ENCODE measurements around the gene APOL2. TPM values are rescaled to one million over a fixed set of nuclear protein-coding genes. Genes with fewer than 3 reads are reported as not detected.
"Not testable (repeated sequence)": the region's sequence is repeated elsewhere in the genome, so short reads cannot be mapped to it uniquely, and the experiment has no call there.

APOL2 gene
- total and polyA plus RNA-seq, 10 of the 15 experiments (the other 5 are each of a cell fraction or from before 2014, with no cell fraction given) = 4.4 to 39.9 (median 25.0) TPM

DNA sequence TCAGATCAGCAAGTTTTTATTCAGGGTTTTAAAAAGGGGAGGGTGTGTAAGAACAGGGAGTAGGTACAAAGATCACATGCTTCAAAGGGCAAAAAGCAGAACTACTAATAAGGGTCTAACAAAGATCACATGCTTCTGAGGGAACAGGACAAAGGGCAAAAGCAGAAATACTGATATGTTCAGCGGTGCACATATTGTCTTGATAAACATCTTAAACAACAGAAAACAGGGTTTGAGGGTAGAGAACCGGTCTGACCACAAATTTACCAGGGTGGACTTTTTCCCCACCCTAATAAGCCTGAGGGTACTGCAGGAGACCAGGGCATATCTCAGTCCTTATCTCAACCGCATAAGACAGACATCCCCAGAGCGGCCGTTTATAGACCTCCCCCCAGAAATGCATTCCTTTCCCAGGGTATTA lies 29.8 kb downstream of the APOL2 start:
- H3K79me2 ChIP-seq (ENCODE audit: control insufficient read depth, insufficient read depth, low read length); intact Hi-C loops (cut with micrococcal nuclease; ENCODE audit: unreplicated experiment); DNase-seq (ENCODE audit: low read depth, low spot score); H2AFZ ChIP-seq (ENCODE audit: control insufficient read depth, low read depth, low read length); H3K36me3 ChIP-seq (ENCODE audit: control insufficient read depth in 2 of 2, insufficient read depth in 2 of 2, low read length in 1 of 2); FAIRE-seq; BruUV-seq (replicated peaks); H3K4me2 ChIP-seq (ENCODE audit: control insufficient read depth, insufficient read depth); SMC1A ChIA-PET (ENCODE audit: uncharacterized antibody, unreplicated experiment); in situ Hi-C loops (cut with MboI); H3K4me1 ChIP-seq (ENCODE audit: control insufficient read depth, insufficient read depth, low read length); ATAC-seq; H4K20me1 ChIP-seq (ENCODE audit: control insufficient read depth, insufficient read depth); RAD21 ChIA-PET (ENCODE audit: unreplicated experiment); H3K4me3 ChIP-seq; H3K27ac ChIP-seq (ENCODE audit: control insufficient read depth, insufficient read depth); H3K9ac ChIP-seq (ENCODE audit: control insufficient read depth, insufficient read depth, low read length); H3K9me3 ChIP-seq (replicated peaks; ENCODE audit: control insufficient read depth, insufficient read depth, low read length); H3K27me3 ChIP-seq (replicated peaks in 1 of 2; ENCODE audit: control insufficient read depth in 2 of 2, insufficient read depth in 2 of 2, low read length in 1 of 2): not testable (repeated sequence)
- ChIA-PET POLR2A (interaction anchor here (1.0 kb wide), 1 partner anchor 41 kb away, joined by 3 read pairs; no protein-coding TSS in a partner anchor), CTCF (interaction anchor here (1.3 to 3.1 kb wide), 2 partner anchors 13 to 30 kb away, joined by 4 to 21 read pairs; partner anchors contain the start of gene APOL2)
- 69% methylated on average over 5 of the region's 5 CpGs for WGBS (ENCODE audit: insufficient coverage, insufficient replicate concordance, low lambda C conversion rate, missing lambda C conversion rate)
- TF ChIP-seq CBX5 (IDR thresholded peaks at IDR 0.05; ENCODE audit: low read depth) = 0 out of 2 replicates have a peak, but pooled peaks have one; percentile 40
- TF ChIP-seq, protein P1, sequence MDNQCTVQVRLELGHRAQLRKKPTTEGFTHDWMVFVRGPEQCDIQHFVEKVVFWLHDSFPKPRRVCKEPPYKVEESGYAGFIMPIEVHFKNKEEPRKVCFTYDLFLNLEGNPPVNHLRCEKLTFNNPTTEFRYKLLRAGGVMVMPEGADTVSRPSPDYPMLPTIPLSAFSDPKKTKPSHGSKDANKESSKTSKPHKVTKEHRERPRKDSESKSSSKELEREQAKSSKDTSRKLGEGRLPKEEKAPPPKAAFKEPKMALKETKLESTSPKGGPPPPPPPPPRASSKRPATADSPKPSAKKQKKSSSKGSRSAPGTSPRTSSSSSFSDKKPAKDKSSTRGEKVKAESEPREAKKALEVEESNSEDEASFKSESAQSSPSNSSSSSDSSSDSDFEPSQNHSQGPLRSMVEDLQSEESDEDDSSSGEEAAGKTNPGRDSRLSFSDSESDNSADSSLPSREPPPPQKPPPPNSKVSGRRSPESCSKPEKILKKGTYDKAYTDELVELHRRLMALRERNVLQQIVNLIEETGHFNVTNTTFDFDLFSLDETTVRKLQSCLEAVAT (IDR thresholded peaks at IDR 0.05) = peak; percentile 43

DNA sequence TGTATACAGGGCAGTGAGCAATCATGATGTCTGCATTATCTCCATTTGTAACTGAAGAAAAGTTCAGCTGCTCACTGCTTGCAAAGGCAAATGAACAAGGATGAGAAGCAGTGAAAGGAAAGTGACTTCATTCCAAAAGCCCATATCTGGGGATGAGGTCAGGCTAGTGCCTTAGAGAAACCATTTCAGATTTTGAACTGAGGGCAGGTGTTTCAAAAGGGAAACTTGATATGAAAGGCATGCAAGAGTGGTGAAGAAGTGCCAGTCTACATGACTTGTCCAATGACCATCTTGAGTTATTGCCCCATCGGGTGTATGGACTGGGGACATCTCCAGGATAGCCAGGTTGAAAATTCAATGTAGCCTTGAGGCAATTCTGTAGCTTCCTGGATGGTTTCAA lies 30.4 kb downstream of the APOL2 start:
- Histone ChIP-seq H3K9ac (ENCODE audit: control insufficient read depth, insufficient read depth, low read length) (no peak overlapping the region), H3K36me3 (ENCODE audit: control insufficient read depth in 2 of 2, insufficient read depth in 2 of 2, low read length in 1 of 2) (no peaks in the 10 kb centered on the region), H3K27me3 (replicated peaks in 1 of 2; ENCODE audit: control insufficient read depth in 2 of 2, insufficient read depth in 2 of 2, low read length in 1 of 2) (no peaks in the 10 kb centered on the region), H3K27ac (ENCODE audit: control insufficient read depth, insufficient read depth) (no peak overlapping the region), H3K4me2 (ENCODE audit: control insufficient read depth, insufficient read depth) (no peak overlapping the region), H3K4me1 (ENCODE audit: control insufficient read depth, insufficient read depth, low read length) (peaks cover 4% of the 10 kb centered on the region), H3K4me3 (no peak overlapping the region), H3K79me2 (ENCODE audit: control insufficient read depth, insufficient read depth, low read length) (no peaks in the 10 kb centered on the region), H4K20me1 (ENCODE audit: control insufficient read depth, insufficient read depth) (no peaks in the 10 kb centered on the region), H2AFZ (ENCODE audit: control insufficient read depth, low read depth, low read length) (no peak overlapping the region), H3K9me3 (replicated peaks; ENCODE audit: control insufficient read depth, insufficient read depth, low read length) (peaks cover 2% of the 10 kb centered on the region; the same call in 1 of the 3 replicates)
- ChIA-PET CTCF (interaction anchor here (0.8 to 3.1 kb wide), 5 partner anchors 8 to 69 kb away, joined by 3 to 21 read pairs (median 4); partner anchors contain the start of gene APOL2), SMC1A (ENCODE audit: uncharacterized antibody, unreplicated experiment) (interaction anchor here (0.7 to 1.4 kb wide), 4 partner anchors 9 to 49 kb away, joined by 3 read pairs; partner anchors contain the start of gene APOL2), RAD21 (ENCODE audit: unreplicated experiment) (interaction anchor here (1.0 to 1.4 kb wide), 2 partner anchors 9 to 30 kb away, joined by 4 to 6 read pairs; partner anchors contain the start of gene APOL2), POLR2A (interaction anchor here (1.0 kb wide), 1 partner anchor 42 kb away, joined by 3 read pairs; no protein-coding TSS in a partner anchor)
- FAIRE-seq (no peak), DNase-seq (ENCODE audit: low read depth, low spot score) (no peak), ATAC-seq (no peak)
- in situ Hi-C loops (cut with MboI) = no loop called here
- 100% methylated on average over 1 of the region's 1 CpG for WGBS (ENCODE audit: insufficient coverage, insufficient replicate concordance, low lambda C conversion rate, missing lambda C conversion rate)
- intact Hi-C loops (cut with micrococcal nuclease; ENCODE audit: unreplicated experiment) = no loop called here
- no TSS peak for BruUV-seq (replicated peaks)
- TF ChIP-seq KDM1A (IDR thresholded peaks at IDR 0.05; ENCODE audit: borderline replicate concordance) (no peak), POLR2AphosphoS2 (IDR thresholded peaks at IDR 0.05; ENCODE audit: low read depth, low read length) (no peak), NR2F1 (conservative IDR thresholded peaks at IDR 0.05) (no peak), CBX5 (IDR thresholded peaks at IDR 0.05; ENCODE audit: low read depth) (no peak), SMAD5 (IDR thresholded peaks at IDR 0.05; ENCODE audit: low read depth) (no peak), PAX5 (IDR thresholded peaks at IDR 0.05; ENCODE audit: borderline replicate concordance, low read depth, low read length) (no peak), MTA3 (IDR thresholded peaks at IDR 0.05; ENCODE audit: borderline replicate concordance, low read length) (no peak), TAF1 (IDR thresholded peaks at IDR 0.05; ENCODE audit: borderline replicate concordance, low read depth, low read length) (no peak), POLR2AphosphoS5 (IDR thresholded peaks at IDR 0.05; ENCODE audit: low read length) (no peak), HDAC6 (IDR thresholded peaks at IDR 0.05; ENCODE audit: unreplicated experiment) (no peak), DPF2 (IDR thresholded peaks at IDR 0.05) (no peak), IKZF2 (IDR thresholded peaks at IDR 0.05) (no peak), TCF3 (IDR thresholded peaks at IDR 0.05; ENCODE audit: borderline replicate concordance, insufficient read depth, low read depth, low read length) (no peak)
- TF ChIP-seq, protein P2, sequence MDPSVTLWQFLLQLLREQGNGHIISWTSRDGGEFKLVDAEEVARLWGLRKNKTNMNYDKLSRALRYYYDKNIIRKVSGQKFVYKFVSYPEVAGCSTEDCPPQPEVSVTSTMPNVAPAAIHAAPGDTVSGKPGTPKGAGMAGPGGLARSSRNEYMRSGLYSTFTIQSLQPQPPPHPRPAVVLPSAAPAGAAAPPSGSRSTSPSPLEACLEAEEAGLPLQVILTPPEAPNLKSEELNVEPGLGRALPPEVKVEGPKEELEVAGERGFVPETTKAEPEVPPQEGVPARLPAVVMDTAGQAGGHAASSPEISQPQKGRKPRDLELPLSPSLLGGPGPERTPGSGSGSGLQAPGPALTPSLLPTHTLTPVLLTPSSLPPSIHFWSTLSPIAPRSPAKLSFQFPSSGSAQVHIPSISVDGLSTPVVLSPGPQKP (IDR thresholded peaks at IDR 0.05; ENCODE audit: low read depth, low read length) = no peak
